ENCODE results near the gene TRPC4.
"Not testable (repeated sequence)": the region's sequence is repeated elsewhere in the genome, so short reads cannot be mapped to it uniquely, and the experiment has no call there.

TRPC4 gene

DNA sequence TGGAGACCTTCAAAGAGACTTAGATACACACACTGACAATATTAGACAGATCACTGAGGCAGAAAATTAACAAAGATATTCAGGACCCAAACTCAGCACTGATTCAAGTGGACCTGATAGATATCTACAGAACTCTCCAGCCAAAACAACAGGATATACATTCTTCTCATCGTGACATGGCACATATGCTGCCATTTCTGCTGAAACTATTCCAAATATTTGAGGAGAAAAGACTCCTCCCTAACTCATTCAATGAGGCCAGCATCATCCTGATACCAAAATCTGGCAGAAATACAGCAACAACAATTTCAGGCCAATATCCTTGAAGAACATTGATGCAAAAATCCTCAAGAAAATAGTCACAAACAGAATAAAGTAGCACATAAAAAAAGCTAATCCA lies 53.3 kb downstream of the TRPC4 start:
- ATAC-seq (no peak), DNase-seq (no peak)

GRCh38 chr13:37811441-37811840 lies 58.1 kb downstream of the TRPC4 start:
- DNase-seq, result no peak
- ATAC-seq, result no peak

DNA sequence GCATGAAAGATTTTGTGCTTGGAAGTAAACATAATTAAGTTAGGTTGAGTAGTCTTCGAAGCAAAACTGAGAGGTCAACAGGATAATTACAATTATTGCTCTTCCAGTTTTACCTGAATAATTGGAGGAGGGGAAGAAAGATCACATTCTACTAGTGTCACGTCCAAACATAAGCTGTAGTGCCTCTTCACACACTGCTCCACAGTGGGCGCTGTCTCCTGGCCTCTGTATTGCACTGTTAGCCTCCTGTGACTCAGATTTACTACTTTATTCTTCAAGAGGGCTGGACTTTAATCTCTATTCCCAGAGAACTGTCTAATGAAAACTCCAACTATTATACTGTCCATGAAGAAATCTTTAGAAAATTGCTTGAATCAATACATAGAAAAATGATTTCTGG lies 62.9 kb downstream of the TRPC4 start:
- no peak for ATAC-seq
- DNase-seq, result no peak

GRCh38 chr13:37797631-37798030 lies 71.9 kb downstream of the TRPC4 start:
- ATAC-seq, result no peak

GRCh38 chr13:37796795-37797194 lies 72.8 kb downstream of the TRPC4 start:
- not testable (repeated sequence) for DNase-seq, ATAC-seq

More at GRCh38 chr13:37797631-37798030, 71.9 kb downstream of the TRPC4 start:
- no peak for DNase-seq

DNA sequence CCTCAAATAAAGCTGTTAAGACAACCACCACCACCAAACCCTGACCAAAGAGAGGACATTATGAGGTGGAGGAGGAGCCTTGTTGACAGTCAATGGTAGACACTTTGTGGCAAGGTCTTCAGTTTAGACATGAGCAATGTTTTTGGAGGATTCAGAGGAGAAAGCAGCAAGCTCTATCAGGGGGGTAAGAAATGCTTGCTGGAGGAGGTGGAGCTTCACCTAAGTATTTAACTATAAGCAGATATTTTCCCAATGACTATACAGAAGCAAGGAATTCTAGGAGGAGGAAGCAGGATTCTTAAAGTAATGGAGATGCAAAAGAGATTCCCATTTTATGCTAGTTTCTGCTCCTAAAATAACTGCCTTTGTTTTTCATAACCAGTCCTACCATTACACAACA lies 74.2 kb downstream of the TRPC4 start:
- DNase-seq, result no peak
- ATAC-seq, result no peak

DNA sequence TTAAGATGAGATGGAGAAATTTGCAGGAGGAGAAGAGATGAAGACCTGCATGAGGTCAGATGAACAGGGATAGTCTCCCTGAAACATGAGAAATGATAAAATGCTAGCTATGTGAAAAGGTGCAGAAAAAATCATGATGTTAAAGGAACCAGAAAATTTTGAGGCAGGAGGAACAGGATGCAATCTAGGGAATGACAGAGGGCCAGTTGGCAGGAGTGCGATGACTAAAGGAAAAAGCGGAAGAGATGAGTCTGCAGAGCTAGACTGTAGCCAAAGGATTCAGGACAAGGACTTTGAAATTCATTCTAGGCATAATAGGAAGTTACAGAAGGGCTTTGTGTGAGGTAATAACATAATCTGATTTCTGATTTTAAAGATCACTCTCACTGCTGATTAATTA lies 77.9 kb downstream of the TRPC4 start:
- DNase-seq (no peak), ATAC-seq (no peak)

- DNase-seq, result no peak
- no peak for ATAC-seq
Observed at GRCh38 chr13:37788346-37788745, 81.2 kb downstream of the TRPC4 start.

- no peak for ATAC-seq
Observed at GRCh38 chr13:37777676-37778075, 91.9 kb downstream of the TRPC4 start.

DNA sequence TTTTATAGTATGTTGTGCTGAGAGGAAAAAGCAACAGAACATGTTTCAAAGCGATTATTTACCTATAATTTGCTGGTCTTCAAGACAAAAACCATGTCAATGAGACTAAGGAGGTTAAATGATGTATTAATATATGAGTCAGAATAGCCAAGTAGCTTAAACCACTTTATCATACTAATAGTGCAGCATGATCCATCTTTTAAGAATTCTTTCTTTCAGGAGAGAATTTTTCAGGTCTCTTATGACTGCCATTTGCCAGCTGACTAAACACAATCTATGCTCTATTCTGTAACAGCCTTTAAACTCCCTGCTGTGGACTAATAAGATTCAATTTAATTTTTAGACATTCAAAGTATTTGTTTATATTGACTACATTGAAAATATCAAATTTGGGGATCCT lies 93.7 kb downstream of the TRPC4 start:
- DNase-seq (no peak), ATAC-seq (no peak)

More at GRCh38 chr13:37777676-37778075, 91.9 kb downstream of the TRPC4 start:
- DNase-seq, result no peak

DNA sequence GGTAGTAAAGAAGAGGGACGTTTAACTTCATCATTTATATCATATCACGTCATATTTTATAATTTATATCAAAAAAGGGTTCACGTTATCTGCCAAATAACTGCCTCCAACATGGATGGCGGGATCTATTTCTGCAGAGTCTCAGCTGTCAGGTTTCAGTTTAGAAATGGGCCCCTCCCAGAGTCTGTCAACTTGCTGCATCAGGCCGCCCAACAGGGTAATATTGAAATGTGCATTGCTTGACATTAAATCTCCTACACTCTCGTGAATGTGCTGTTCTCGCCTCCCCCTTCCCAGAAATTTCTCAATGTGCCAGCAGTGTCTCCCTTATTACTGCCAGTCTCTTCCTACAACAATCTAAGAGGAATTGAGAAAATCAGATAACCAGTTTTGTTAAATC lies 96.9 kb downstream of the TRPC4 start:
- ATAC-seq (no peak), DNase-seq (no peak)

GRCh38 chr13:37769545-37769944 lies 100.0 kb downstream of the TRPC4 start:
- DNase-seq (no peak), ATAC-seq (no peak)

DNA sequence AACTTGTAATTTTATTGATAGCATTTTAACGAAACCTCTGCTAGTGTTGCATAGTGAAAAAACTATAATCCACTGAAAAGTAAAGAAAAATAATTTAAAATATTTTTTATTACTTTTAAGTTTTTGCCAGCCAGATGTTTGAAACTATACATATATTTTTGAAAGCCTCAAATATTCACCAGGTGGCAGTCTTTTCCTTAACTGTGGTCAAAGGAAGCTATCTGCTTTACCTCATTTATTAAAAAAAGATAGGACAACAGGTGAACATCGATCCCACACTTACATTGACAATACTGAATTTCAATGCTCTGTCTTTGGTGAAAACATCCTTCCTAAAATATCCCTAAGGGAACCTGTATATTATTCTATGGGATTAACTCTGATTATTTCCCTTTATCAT lies 100.5 kb downstream of the TRPC4 start:
- no peak for DNase-seq

DNA sequence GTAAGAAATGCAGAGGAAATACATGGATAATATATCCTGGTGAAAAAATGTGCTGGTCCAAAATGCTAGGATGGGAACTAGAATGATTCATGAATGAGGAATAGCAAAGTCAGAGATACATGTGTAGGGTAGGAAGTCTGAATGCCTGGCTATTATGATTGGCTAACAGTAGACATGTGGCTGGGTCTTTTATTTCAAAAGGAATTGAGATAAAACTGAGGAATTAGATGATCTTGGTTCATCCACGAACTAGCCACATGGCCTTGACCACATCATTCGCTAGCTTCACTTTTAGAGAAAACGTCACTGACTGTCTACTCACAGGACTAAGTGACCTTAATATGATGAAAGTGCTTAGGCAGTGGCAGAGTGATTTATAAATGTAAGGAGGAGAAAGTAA lies 103.1 kb downstream of the TRPC4 start:
- DNase-seq, result no peak

More for the DNA sequence above, 100.5 kb downstream of the TRPC4 start:
- ATAC-seq, result no peak

GRCh38 chr13:37755349-37755748 lies 114.2 kb downstream of the TRPC4 start:
- DNase-seq, result no peak
- no peak for ATAC-seq

More for the DNA sequence above, 103.1 kb downstream of the TRPC4 start:
- ATAC-seq, result no peak

GRCh38 chr13:37753776-37754175 lies 115.8 kb downstream of the TRPC4 start:
- no peak for DNase-seq
- no peak for ATAC-seq

- DNase-seq (no peak), ATAC-seq (no peak)
Observed at GRCh38 chr13:37752146-37752545, 117.4 kb downstream of the TRPC4 start.

GRCh38 chr13:37751025-37751424 lies 118.5 kb downstream of the TRPC4 start:
- DNase-seq (no peak), ATAC-seq (no peak)

GRCh38 chr13:37748913-37749312 lies 120.7 kb downstream of the TRPC4 start:
- no peak for ATAC-seq
- DNase-seq, result no peak

DNA sequence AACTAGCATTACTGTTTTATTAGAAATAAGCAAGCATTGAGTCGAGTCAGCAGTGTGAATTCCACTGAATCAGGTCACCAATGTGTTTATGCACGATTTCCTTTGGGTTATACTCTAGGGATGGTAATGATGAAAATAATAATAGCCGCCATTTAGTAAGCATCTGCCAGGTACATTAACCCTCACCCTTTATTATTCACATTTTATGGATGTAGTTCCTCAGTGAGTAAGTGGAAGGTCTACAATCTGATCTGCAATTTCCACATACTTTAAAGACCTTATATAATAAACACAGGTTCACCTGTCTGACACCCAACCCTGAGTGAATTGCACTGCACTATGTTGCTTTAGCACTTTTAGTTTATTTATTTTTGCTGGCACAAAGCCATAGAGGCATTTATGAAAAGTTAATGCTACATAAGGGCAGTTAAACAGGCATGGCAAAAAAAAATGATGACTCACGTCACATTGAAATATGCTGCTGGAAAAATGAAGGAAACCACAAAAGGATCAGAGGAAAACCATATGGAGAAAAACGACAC lies 122.4 kb downstream of the TRPC4 start:
- DNase-seq (no peak), ATAC-seq (no peak)

- DNase-seq (no peak), ATAC-seq (no peak)
Observed at GRCh38 chr13:37741536-37741935, 128.0 kb downstream of the TRPC4 start.

DNA sequence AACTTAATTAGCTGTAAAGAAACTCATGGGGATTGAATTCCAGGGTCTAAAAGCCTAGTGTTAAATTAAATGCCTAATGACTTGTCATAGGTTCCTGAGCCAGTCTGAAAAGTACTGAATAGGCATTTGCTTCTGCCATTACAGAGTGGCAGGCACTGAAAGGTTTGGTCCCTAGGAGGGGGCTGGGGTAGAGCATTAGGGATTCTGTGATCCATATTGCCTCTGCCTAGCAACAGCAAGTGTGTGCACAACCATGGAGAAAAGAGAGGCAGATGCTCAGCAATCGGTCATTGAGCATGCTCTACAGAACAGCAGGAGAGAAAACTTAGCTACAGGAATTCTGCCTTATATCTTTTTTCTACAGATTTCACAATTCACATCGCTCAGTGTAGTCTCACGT lies 133.5 kb downstream of the TRPC4 start:
- no peak for ATAC-seq
- no peak for DNase-seq

DNA sequence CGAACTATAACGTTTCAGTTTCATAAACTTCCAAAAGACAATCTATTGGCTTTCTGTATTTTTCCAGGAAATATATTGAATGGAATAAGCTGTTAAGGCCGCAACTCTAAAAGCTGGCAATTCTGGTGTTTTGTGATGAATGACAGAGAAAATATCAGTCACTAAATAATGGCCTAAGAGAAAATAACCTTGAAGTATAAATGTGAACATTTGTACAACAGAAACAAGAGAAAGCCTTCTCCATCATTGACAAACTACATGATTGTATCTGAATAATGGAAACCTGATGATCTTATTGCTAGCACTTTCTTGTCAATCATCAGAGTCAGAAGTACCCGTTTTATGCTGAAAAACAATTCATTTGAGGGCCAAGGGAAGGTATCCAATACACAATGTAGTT lies 134.3 kb downstream of the TRPC4 start:
- ATAC-seq, result no peak
- no peak for DNase-seq

GRCh38 chr13:37729876-37730275 lies 139.7 kb downstream of the TRPC4 start:
- ATAC-seq, result no peak
- no peak for DNase-seq

All from stimulated activated naive CD8-positive, alpha-beta T cell treated with anti-CD3 and anti-CD28 coated beads, Interleukin-15, Interleukin-2, amounts not matched to agents 100 U/mL and 50 U/mL, for 24 hours (primary cell).